Bronchial epithelial cell (primary cell): ENCODE measurements around the gene EBPL. TPM values are rescaled to one million over a fixed set of nuclear protein-coding genes. Genes with fewer than 3 reads are reported as not detected.

Source experiments
- DNase-seq: peaks from one replicate; pipeline ENCODE4 v3.0.0-alpha.2; 2010; ENCODE audit warnings: low read depth
- FAIRE-seq: peaks from 2 replicates; lab custom pipeline; 2011; peaks lifted over from hg19 to GRCh38; lab: Jason Lieb, UNC
- H3K27me3 ChIP-seq: 2 replicates; pipeline ENCODE4 v1.5.1; 2011; ENCODE audit warnings: low read length; ENCODE audit not compliant: control insufficient read depth, insufficient read depth
- H3K36me3 ChIP-seq: 2 replicates; pipeline ENCODE4 v1.5.1; 2011; ENCODE audit warnings: low read length; ENCODE audit not compliant: control insufficient read depth, insufficient read depth
- H3K4me3 ChIP-seq: 2 replicates; pipeline ENCODE4 v1.5.1; 2011; ENCODE audit warnings: mild to moderate bottlenecking, low read depth, low read length, control low read depth
- total RNA-seq: library from RNA; depleted of rRNA; stranded (reverse); fragments of >200 nt; gene quantifications from 2 replicates; pipeline ENCODE4 v1.2.1, GENCODE V29; 2014
- TF ChIP-seq, protein P1 (sequence below): IDR thresholded peaks from 2 replicates; pipeline ENCODE4 v1.5.1; 2011; ENCODE audit warnings: mild to moderate bottlenecking, moderate library complexity, low read length, control low read depth, inconsistent platforms; ENCODE audit not compliant: insufficient read depth, severe bottlenecking

The EBPL gene
- total RNA-seq, 1 donor from 2014 or later: 146 TPM

DNA sequence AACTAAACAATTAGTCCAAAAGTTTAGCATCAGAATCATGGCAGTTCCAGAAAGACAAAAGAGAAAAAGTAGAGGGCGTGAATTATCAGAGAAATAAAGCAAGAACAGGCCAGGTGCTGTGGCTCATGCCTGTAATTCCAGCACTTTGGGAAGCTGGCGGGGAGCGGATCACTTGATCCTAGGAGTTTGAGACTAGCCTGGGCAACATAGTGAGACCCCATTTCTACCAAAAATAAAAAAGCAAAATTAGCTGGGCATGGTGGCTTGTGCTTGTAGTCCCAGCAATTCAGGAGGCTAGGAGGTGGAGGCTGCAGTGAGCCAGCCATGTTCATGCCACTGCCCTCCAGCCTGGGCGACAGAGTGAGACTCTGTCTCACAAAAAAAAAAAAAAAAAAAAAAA is 44.6 kb downstream of the EBPL start:
- Histone ChIP-seq H3K4me3 (no peak overlapping the region), H3K27me3 (no peaks in the 10 kb centered on the region), H3K36me3 (no peaks in the 10 kb centered on the region)
- TF ChIP-seq, protein P1, sequence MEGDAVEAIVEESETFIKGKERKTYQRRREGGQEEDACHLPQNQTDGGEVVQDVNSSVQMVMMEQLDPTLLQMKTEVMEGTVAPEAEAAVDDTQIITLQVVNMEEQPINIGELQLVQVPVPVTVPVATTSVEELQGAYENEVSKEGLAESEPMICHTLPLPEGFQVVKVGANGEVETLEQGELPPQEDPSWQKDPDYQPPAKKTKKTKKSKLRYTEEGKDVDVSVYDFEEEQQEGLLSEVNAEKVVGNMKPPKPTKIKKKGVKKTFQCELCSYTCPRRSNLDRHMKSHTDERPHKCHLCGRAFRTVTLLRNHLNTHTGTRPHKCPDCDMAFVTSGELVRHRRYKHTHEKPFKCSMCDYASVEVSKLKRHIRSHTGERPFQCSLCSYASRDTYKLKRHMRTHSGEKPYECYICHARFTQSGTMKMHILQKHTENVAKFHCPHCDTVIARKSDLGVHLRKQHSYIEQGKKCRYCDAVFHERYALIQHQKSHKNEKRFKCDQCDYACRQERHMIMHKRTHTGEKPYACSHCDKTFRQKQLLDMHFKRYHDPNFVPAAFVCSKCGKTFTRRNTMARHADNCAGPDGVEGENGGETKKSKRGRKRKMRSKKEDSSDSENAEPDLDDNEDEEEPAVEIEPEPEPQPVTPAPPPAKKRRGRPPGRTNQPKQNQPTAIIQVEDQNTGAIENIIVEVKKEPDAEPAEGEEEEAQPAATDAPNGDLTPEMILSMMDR: no peak
- DNase-seq (no peak), FAIRE-seq (no peak)

DNA sequence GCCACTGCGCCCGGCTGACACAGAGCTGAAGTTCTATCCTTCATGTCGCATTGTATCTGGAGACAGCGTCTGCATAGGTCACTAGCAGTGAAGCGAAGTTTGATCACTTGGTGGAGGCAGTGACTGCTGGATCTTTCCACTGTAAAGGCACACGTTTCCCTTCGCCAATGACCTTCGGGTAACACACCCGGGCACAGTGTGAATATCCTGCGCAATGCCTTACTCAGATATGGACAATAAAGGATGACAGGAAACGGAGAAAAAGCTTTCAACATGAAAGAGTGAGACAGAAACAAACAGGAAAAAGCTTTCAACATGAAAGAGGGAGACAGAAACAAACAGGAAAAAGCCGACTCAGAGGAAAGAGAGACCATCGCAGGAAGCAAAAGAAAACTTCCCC is 45.8 kb downstream of the EBPL start:
- H3K27me3 ChIP-seq: no peaks in the 10 kb centered on the region
- TF ChIP-seq, protein P1: no peak
- no peak for FAIRE-seq
- no peak overlapping the region for H3K4me3 ChIP-seq
- no peaks in the 10 kb centered on the region for H3K36me3 ChIP-seq
- DNase-seq: no peak

DNA sequence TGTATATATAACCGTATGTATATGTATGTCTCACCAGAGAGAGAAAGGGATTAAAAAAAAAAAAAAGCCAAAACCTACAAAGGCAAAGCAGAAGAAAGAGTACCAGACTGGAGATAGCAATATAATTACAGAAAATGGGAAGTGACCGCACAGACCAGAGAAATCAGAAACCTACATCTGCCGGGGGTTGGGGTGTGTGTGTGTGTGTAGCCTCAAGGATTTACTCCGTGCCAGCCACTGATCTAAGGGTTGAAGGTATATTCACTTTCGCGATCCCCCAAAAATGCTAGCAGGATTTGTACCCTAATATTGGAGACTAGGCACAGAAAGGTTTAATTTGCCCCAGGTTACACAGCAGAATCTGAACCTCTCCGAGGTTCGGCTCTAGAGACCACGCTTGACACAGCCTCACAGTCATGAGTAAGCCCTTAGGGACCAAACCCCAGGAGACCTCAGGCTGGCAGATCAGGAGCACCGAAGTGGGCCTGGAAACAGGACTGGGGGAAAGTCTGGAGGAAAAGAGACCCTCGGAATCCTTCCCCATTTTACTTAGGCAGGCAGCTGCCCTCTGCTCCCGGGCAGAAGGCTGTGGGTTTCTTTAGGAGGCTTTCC is 48.1 kb downstream of the EBPL start:
- FAIRE-seq (no peak), DNase-seq (no peak)
- Histone ChIP-seq H3K4me3 (no peak overlapping the region), H3K36me3 (no peaks in the 10 kb centered on the region), H3K27me3 (no peaks in the 10 kb centered on the region)
- TF ChIP-seq, protein P1: no peak

DNA sequence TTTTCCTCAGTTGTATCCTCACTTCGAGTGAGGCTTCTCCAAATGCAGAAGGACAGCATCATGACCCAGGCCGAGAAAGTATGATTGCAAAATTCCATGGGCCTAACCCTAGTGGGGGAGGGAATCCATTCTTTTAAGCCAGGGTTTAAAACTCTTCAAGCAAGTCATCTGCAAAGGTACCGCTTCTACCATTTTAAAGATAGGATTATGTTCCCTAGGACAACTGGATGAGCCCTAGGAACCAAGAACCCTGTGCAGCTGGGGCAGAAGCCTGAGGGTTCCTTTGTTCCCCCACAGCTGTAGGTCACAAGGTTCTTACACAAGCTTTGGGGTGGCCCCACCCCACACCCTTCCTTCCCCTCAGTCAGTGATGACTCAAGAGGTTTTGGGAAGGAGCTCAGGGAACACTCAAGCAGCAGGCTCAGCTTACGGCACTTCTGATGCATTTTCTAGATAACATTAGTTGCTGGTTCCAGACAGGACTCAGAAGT is 49.4 kb downstream of the EBPL start:
- Histone ChIP-seq H3K4me3 (no peak overlapping the region), H3K36me3 (no peaks in the 10 kb centered on the region), H3K27me3 (no peaks in the 10 kb centered on the region)
- TF ChIP-seq, protein P1: no peak
- DNase-seq: peak; percentile 90
- no peak for FAIRE-seq

DNA sequence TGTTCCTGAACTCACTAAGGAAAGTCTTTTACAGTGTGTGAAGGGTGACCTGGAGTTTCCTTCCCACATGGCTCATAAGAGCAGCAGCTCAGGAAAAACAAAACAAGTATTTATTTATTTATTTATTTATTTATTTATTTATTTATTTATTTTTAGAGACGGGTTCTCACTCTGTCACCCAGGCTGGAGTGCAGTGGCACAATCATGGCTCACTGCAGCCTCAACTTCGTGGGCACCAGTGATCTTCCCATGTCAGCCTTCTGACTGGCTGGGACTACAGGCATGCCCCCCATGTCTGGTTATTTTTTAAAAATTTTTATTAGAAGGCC is 52.6 kb downstream of the EBPL start:
- TF ChIP-seq, protein P1: no peak
- Histone ChIP-seq H3K27me3 (no peaks in the 10 kb centered on the region), H3K4me3 (no peak overlapping the region), H3K36me3 (no peaks in the 10 kb centered on the region)
- FAIRE-seq (no peak), DNase-seq (no peak)

DNA sequence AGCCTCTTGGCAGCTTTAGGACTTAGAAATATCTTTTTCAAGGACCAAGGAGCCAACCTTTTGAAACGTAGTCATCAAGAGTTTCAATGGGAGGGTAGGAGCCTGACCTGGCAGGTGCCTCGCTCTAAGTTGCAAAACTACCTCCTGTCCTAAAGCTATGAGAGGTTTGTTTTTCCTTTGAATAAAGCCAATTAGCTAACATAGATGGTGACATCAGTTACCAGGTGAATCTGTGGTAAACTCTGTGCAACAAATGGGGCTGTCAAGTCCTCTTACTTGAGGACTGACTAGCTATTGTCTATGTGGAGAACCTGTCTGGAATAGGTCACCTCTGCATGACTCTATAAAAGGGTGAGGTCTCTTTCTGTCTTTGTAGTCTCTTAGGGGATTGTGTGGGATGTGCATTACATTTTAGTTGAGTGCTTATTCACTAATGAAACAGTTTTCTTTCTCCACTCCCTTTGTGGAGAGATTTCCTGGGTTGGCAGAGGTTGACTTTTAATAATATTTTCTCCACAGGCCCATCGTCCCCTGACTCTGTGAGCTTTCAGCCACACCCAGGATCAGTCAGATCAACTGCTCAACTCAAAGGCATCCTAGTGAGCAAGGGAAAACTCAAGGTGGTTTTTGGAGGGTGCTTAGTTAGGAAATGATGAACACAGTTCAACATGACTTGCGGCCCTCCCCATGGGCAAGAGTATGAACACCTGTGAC is 53.1 kb downstream of the EBPL start:
- DNase-seq: peak; percentile 63

More for the DNA sequence above, 53.1 kb downstream of the EBPL start:
- TF ChIP-seq, protein P1: no peak
- Histone ChIP-seq H3K27me3 (no peaks in the 10 kb centered on the region), H3K36me3 (no peaks in the 10 kb centered on the region), H3K4me3 (no peak overlapping the region)
- no peak for FAIRE-seq
